PC-3 (cell line): ENCODE data around the gene ZC3H7A. TPM values are rescaled to one million over a fixed set of nuclear protein-coding genes. Genes with fewer than 3 reads are reported as not detected.

Source experiments
- ATAC-seq: fragments of 200-7000 bp; cut with Tn5 transposase; 2 replicates; pipeline ENCODE4 v1.9.1; 2020; ENCODE audit warnings: mild to moderate bottlenecking, moderate library complexity
- BruUV-seq: library from RNA; stranded (reverse); fragments of 400-500 nt; replicated peaks from 2 replicates; lab custom pipeline; 2021; lab: Mats Ljungman, UMichigan
- CTCF ChIA-PET: fragments of 300-600 bp; sonication (Branson Sonifier 250); formaldehyde crosslinking; loops from one replicate; lab custom pipeline; 2022; ENCODE audit warnings: antibody characterized with exemption; lab: Charles Lee
- POLR2A ChIA-PET: fragments of 300-600 bp; sonication (Branson Sonifier 250); formaldehyde crosslinking; loops from one replicate; lab custom pipeline; 2022; ENCODE audit warnings: antibody characterized with exemption; ENCODE audit not compliant: unreplicated experiment; lab: Charles Lee
- DNase-seq: peaks from one replicate; pipeline ENCODE4 v3.0.0-alpha.2; 2015
- H2AFZ ChIP-seq: fragments of 300-600 bp; sonication (generic); 2 replicates; pipeline ENCODE4 v1.6.0; 2016; ENCODE audit warnings: antibody characterized with exemption, low read length
- H3F3A ChIP-seq: fragments of 300-600 bp; sonication (generic); one replicate; pipeline ENCODE4 v1.6.0; 2017; ENCODE audit warnings: antibody characterized with exemption, low read length, control low read depth, mild to moderate bottlenecking; ENCODE audit not compliant: unreplicated experiment
- H3K27ac ChIP-seq: fragments of 300-600 bp; sonication (generic); 2 replicates; pipeline ENCODE4 v1.5.1; 2016; ENCODE audit warnings: mild to moderate bottlenecking, low read length
- H3K27me3 ChIP-seq: fragments of 300-600 bp; sonication (generic); 2 replicates; pipeline ENCODE4 v1.6.1; 2016; ENCODE audit warnings: low read length, mixed read lengths
- H3K36me3 ChIP-seq: fragments of 300-600 bp; sonication (generic); 2 replicates; pipeline ENCODE4 v1.6.1; 2016; ENCODE audit warnings: low read depth, mixed run types, low read length, mixed read lengths
- H3K4me1 ChIP-seq: fragments of 300-600 bp; sonication (generic); 2 replicates; pipeline ENCODE4 v1.5.1; 2016; ENCODE audit warnings: low read length; ENCODE audit not compliant: insufficient read depth
- H3K4me2 ChIP-seq: fragments of 300-600 bp; sonication (generic); 2 replicates; pipeline ENCODE4 v1.6.0; 2016; ENCODE audit warnings: low read length
- H3K4me3 ChIP-seq: fragments of 300-600 bp; sonication (generic); 2 replicates; pipeline ENCODE4 v1.5.1; 2016; ENCODE audit warnings: mild to moderate bottlenecking, low read length, mixed read lengths
- H3K79me2 ChIP-seq: fragments of 300-600 bp; sonication (generic); 2 replicates; pipeline ENCODE4 v1.6.1; 2017; ENCODE audit warnings: low read length, mixed read lengths
- H3K9ac ChIP-seq: fragments of 300-600 bp; sonication (generic); 2 replicates; pipeline ENCODE4 v1.6.0; 2016; ENCODE audit warnings: mild to moderate bottlenecking, low read length
- H3K9me2 ChIP-seq: fragments of 300-600 bp; sonication (generic); replicated peaks from 2 replicates; pipeline ENCODE4 v1.6.1; 2016; ENCODE audit warnings: mixed run types, low read length, mixed read lengths
- H3K9me3 ChIP-seq: fragments of 300-600 bp; sonication (generic); 2 replicates; pipeline ENCODE4 v1.6.1; 2016; ENCODE audit warnings: low read length, mixed read lengths
- H4K20me1 ChIP-seq: fragments of 300-600 bp; sonication (generic); 2 replicates; pipeline ENCODE4 v1.6.1; 2016; ENCODE audit warnings: low read length, mixed read lengths
- EZH2 ChIP-seq: fragments of 300-600 bp; sonication (generic); IDR thresholded peaks from one replicate; pipeline ENCODE4 v1.6.1; 2017; ENCODE audit warnings: antibody characterized with exemption, mild to moderate bottlenecking, low read length; ENCODE audit not compliant: unreplicated experiment
- EZH2phosphoT487 ChIP-seq: fragments of 300-600 bp; sonication (generic); IDR thresholded peaks from 2 replicates; pipeline ENCODE4 v1.6.1; 2018; ENCODE audit warnings: mild to moderate bottlenecking, antibody characterized with exemption, low read length, borderline replicate concordance
- intact Hi-C: fragments of 100-400 bp; cut with micrococcal nuclease; formaldehyde crosslinking; loops from 2 replicates; pipeline ENCODE4 v1.9.0; 2023
- total RNA-seq: library from RNA; depleted of rRNA; stranded (reverse); fragments of >200 nt; gene quantifications from 2 replicates; pipeline ENCODE4 v1.2.3, GENCODE V29; 2014
- TF ChIP-seq, protein P1 (sequence below): fragments of 300-600 bp; sonication (generic); conservative IDR thresholded peaks from 2 replicates; pipeline ENCODE4 v1.5.1; 2017; ENCODE audit warnings: antibody characterized with exemption, low read depth, mild to moderate bottlenecking, low read length

Gene ZC3H7A
- total RNA-seq, 1 experiment from 2014 or later: 21.2 TPM

DNA sequence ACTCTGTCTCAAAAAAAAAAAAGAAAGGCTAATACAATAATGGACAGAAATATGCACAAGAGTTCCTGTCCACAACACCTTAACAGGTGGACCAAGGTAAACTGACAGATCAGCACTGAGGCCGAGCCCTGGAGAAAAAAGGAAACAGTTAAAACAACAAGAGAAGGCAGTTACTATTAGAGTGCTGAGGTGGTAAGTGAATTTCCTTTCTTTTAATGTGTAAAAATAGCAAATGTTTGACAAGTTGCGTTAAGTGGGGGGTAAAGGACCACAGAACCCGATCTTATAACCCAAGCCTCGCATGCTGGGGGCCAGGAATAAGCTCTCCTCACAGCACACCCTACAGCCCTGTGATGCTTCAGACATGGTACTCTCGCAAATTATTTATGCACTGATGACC is 79.2 kb downstream of the ZC3H7A start:
- Histone ChIP-seq H4K20me1 (no peaks in the 10 kb centered on the region), H3K4me2 (no peak overlapping the region), H3K4me1 (no peaks in the 10 kb centered on the region), H3K27me3 (no peaks in the 10 kb centered on the region), H3K79me2 (no peaks in the 10 kb centered on the region), H3K9me2 (no peaks in the 10 kb centered on the region), H2AFZ (no peak overlapping the region), H3K27ac (no peak overlapping the region), H3F3A (no peaks in the 10 kb centered on the region), H3K36me3 (peaks cover 6% of the 10 kb centered on the region; the same call in 1 of the 2 replicates), H3K9me3 (no peaks in the 10 kb centered on the region), H3K4me3 (no peak overlapping the region), H3K9ac (no peak overlapping the region)
- BruUV-seq: no TSS peak
- intact Hi-C loops: no loop called here
- CTCF ChIA-PET: no interaction called here
- TF ChIP-seq EZH2phosphoT487: no peak
- TF ChIP-seq EZH2: no peak
- TF ChIP-seq, protein P1, sequence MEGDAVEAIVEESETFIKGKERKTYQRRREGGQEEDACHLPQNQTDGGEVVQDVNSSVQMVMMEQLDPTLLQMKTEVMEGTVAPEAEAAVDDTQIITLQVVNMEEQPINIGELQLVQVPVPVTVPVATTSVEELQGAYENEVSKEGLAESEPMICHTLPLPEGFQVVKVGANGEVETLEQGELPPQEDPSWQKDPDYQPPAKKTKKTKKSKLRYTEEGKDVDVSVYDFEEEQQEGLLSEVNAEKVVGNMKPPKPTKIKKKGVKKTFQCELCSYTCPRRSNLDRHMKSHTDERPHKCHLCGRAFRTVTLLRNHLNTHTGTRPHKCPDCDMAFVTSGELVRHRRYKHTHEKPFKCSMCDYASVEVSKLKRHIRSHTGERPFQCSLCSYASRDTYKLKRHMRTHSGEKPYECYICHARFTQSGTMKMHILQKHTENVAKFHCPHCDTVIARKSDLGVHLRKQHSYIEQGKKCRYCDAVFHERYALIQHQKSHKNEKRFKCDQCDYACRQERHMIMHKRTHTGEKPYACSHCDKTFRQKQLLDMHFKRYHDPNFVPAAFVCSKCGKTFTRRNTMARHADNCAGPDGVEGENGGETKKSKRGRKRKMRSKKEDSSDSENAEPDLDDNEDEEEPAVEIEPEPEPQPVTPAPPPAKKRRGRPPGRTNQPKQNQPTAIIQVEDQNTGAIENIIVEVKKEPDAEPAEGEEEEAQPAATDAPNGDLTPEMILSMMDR: no peak
- DNase-seq: no peak
- POLR2A ChIA-PET: no interaction called here
- ATAC-seq: no peak

DNA sequence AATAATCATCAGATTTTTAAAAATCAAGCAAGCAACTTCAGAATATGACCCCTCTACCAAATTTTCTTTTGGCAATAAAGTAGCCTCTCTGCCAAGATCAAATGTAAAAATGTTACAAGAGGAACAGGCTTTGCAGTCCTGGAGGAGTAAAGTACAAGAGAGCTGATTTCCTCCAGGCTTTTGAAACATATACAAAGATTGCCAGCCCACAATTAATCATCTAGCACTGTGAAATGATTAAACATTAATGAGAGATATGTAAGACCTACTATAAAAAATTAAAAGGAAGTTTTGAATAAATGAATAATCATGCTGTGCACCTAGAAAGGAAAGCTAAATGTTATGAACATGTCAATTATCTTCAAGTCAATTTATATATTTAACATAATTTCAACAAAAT is 80.7 kb downstream of the ZC3H7A start:
- no peak overlapping the region for H3K27ac ChIP-seq
- TF ChIP-seq, protein P1: no peak
- TF ChIP-seq EZH2 (no peak), EZH2phosphoT487 (no peak)
- peaks cover 6% of the 10 kb centered on the region; the same call in 1 of the 2 replicates for H3K36me3 ChIP-seq
- H3K9me3 ChIP-seq: no peaks in the 10 kb centered on the region
- no peaks in the 10 kb centered on the region for H3F3A ChIP-seq
- no peaks in the 10 kb centered on the region for H3K79me2 ChIP-seq
- ATAC-seq: no peak
- no peak overlapping the region for H3K4me2 ChIP-seq
- no peaks in the 10 kb centered on the region for H3K27me3 ChIP-seq
- ChIA-PET POLR2A (no interaction called here), CTCF (no interaction called here)
- no peak overlapping the region for H3K9ac ChIP-seq
- H3K9me2 ChIP-seq: no peaks in the 10 kb centered on the region
- DNase-seq: no peak
- intact Hi-C loops: no loop called here
- no peaks in the 10 kb centered on the region for H3K4me1 ChIP-seq
- no peak overlapping the region for H3K4me3 ChIP-seq
- H2AFZ ChIP-seq: no peak overlapping the region
- BruUV-seq: no TSS peak
- H4K20me1 ChIP-seq: no peaks in the 10 kb centered on the region

DNA sequence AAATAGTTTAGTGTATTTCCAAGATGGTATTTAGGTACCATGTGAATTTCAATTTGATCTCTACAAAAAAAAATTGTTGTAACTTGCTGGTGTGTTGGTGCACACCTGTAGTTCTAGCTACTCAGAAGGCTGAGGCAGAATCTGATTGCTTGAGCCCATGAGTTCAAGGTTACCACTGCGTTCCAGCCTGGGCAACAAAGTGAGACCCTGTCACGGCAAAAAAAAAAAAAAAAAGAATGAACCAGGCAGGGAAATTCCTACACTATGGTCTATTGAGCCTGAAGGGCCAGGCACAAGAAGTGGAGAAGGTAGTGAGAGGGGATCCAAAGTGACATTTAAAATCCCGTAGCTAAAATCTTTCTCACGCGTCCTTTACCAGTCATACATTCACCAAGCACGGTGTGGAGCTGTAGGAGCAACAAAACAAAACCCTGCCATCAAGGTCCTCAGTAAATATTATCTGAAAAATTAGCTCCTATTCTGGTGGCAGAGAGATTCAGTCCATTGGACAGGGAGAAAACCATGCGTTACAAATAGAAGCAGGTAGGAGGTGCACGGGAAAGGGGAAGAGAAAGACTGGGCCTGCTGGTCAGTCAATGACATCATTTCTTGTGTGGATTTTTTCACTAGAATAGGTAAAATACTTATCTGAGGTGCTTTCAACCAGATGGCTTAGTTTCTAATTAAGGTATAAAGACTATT is 81.7 kb downstream of the ZC3H7A start:
- CTCF ChIA-PET: interaction anchor here (1.2 kb wide), 1 partner anchor 18 kb away, joined by 4 read pairs; no protein-coding TSS in a partner anchor
- ATAC-seq (no peak; the same call in 1 of the 2 replicates), DNase-seq (no peak)
- Histone ChIP-seq H3K4me1 (no peaks in the 10 kb centered on the region), H3K79me2 (no peaks in the 10 kb centered on the region), H3F3A (no peaks in the 10 kb centered on the region), H3K27me3 (no peaks in the 10 kb centered on the region), H3K9ac (no peak overlapping the region), H4K20me1 (no peaks in the 10 kb centered on the region), H3K9me2 (no peaks in the 10 kb centered on the region), H2AFZ (no peak overlapping the region), H3K9me3 (no peaks in the 10 kb centered on the region), H3K36me3 (peaks cover 6% of the 10 kb centered on the region; the same call in 1 of the 2 replicates), H3K4me2 (no peak overlapping the region), H3K27ac (no peak overlapping the region), H3K4me3 (no peak overlapping the region)
- no TSS peak for BruUV-seq
- POLR2A ChIA-PET: no interaction called here
- intact Hi-C loops: no loop called here
- TF ChIP-seq, protein P1: no peak
- TF ChIP-seq EZH2 (no peak), EZH2phosphoT487 (no peak)
